Measurements from ENCODE around the gene GUCD1. TPM values are rescaled to one million over a fixed set of nuclear protein-coding genes. Genes with fewer than 3 reads are reported as not detected.
A peak's percentile ranks its signal among the peaks of the same experiment; 100 is the strongest.

The GUCD1 gene
- total and polyA plus RNA-seq, 2 of the 13 experiments (the other 11 are each of a cell fraction or from before 2014, with no cell fraction given), result 128 to 245 TPM

- no peak for TF ChIP-seq ZNF24 (IDR thresholded peaks at IDR 0.05)
- no peak for TF ChIP-seq SP140L (CRISPR knock-in tag; IDR thresholded peaks at IDR 0.05; ENCODE audit: borderline replicate concordance)
- no peak for TF ChIP-seq ZNF331 (CRISPR knock-in tag; IDR thresholded peaks at IDR 0.05)
- TF ChIP-seq, protein P1, sequence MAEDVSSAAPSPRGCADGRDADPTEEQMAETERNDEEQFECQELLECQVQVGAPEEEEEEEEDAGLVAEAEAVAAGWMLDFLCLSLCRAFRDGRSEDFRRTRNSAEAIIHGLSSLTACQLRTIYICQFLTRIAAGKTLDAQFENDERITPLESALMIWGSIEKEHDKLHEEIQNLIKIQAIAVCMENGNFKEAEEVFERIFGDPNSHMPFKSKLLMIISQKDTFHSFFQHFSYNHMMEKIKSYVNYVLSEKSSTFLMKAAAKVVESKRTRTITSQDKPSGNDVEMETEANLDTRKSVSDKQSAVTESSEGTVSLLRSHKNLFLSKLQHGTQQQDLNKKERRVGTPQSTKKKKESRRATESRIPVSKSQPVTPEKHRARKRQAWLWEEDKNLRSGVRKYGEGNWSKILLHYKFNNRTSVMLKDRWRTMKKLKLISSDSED (CRISPR knock-in tag; IDR thresholded peaks at IDR 0.05), result no peak
- TF ChIP-seq ZNF441 (CRISPR knock-in tag; IDR thresholded peaks at IDR 0.05; ENCODE audit: borderline replicate concordance), result no peak
- no peak for TF ChIP-seq KAT2B (IDR thresholded peaks at IDR 0.05; ENCODE audit: borderline replicate concordance, low read depth, low read length)
- TF ChIP-seq ATF4 (CRISPR knock-in tag; IDR thresholded peaks at IDR 0.05), result no peak
- no peak for TF ChIP-seq SP4 (CRISPR knock-in tag; IDR thresholded peaks at IDR 0.05)
- no peak for TF ChIP-seq ZNF484 (CRISPR knock-in tag; IDR thresholded peaks at IDR 0.05; ENCODE audit: borderline replicate concordance, low read depth)
- TF ChIP-seq TFE3 (CRISPR knock-in tag; IDR thresholded peaks at IDR 0.05), result peak; percentile 75
- no peak for TF ChIP-seq ZNF569 (CRISPR knock-in tag; IDR thresholded peaks at IDR 0.05; ENCODE audit: borderline replicate concordance)
- no peak for TF ChIP-seq SP5 (CRISPR knock-in tag; IDR thresholded peaks at IDR 0.05; ENCODE audit: borderline replicate concordance, low read depth)
- TF ChIP-seq ZNF7 (CRISPR knock-in tag; IDR thresholded peaks at IDR 0.05), result no peak
- no peak for TF ChIP-seq SNAPC4 (CRISPR knock-in tag; IDR thresholded peaks at IDR 0.05)
- TF ChIP-seq ISX (CRISPR knock-in tag; conservative IDR thresholded peaks at IDR 0.05), result no peak
- TF ChIP-seq MEF2D (CRISPR knock-in tag; IDR thresholded peaks at IDR 0.05), result no peak; the same call in 1 of the 2 replicates
- no peak for TF ChIP-seq SMARCE1 (IDR thresholded peaks at IDR 0.05; ENCODE audit: borderline replicate concordance)
- no peak for TF ChIP-seq EHMT2 (IDR thresholded peaks at IDR 0.05; ENCODE audit: borderline replicate concordance, low read depth, low read length)
- TF ChIP-seq NAIF1 (CRISPR knock-in tag; IDR thresholded peaks at IDR 0.05; ENCODE audit: borderline replicate concordance), result no peak
- no peak for TF ChIP-seq HOXA3 (CRISPR knock-in tag; IDR thresholded peaks at IDR 0.05)
- no peak for TF ChIP-seq CCDC6 (CRISPR knock-in tag; IDR thresholded peaks at IDR 0.05)
- no peak for TF ChIP-seq ZNF644 (CRISPR knock-in tag; IDR thresholded peaks at IDR 0.05; ENCODE audit: low read depth)
Measured at GRCh38 chr22:24564376-24565058, 9.6 kb upstream of the GUCD1 start (continued).
